H1 (cell line): ENCODE results near the gene HLA-G. TPM values are rescaled to one million over a fixed set of nuclear protein-coding genes. Genes with fewer than 3 reads are reported as not detected.

Source experiments
- TAF7 ChIP-seq: optimal IDR thresholded peaks from 2 replicates; pipeline ENCODE3; 2011; ENCODE audit warnings: low read depth, mild to moderate bottlenecking, inconsistent platforms, low read length, moderate library complexity, borderline replicate concordance
- polyA plus RNA-seq, 7 experiments: library from polyadenylated mRNA; depleted of rRNA in 3 of 7; stranded (reverse) in 5 of 7; unstranded in 2 of 7; fragments of >200 nt in 5 of 7; fragments of 200-250 nt in 2 of 7; gene quantifications; 1 replicate in 5 of 7; 2 replicates in 1 of 7; 4 replicates in 1 of 7; pipeline versions ENCODE4 v1.2.1 to v1.2.3, GENCODE V29; 2011 to 2013; ENCODE audit warnings: missing spikeins in 2 of 7, mixed read lengths in 2 of 7
- total RNA-seq: library from RNA; stranded (reverse); fragmentation: NEBNext Ultra II Directional; extraction: Animal tissue kit (Norgen Biotek cat#: 25700); gene quantifications from 2 replicates; pipeline ENCODE4 v1.2.1, GENCODE V29; 2021

HLA-G gene
- total and polyA plus RNA-seq, 2 of the 8 experiments (the other 6 are each of a cell fraction or from before 2014, with no cell fraction given): 3.2 to 4.8 TPM

GRCh38 chr6:29861521-29862255, 34.1 kb downstream of the HLA-G start (continued):
- no peak for TF ChIP-seq TAF7
